PC-3 (cell line): ENCODE data around the gene CNN3.

ENCODE experiments used
- CTCF ChIP-seq: fragments of 300-600 bp; sonication (generic); conservative IDR thresholded peaks from 2 replicates; pipeline ENCODE4 v1.5.1; 2017; ENCODE audit warnings: antibody characterized with exemption, low read depth, mild to moderate bottlenecking, low read length
- EZH2phosphoT487 ChIP-seq: fragments of 300-600 bp; sonication (generic); IDR thresholded peaks from 2 replicates; pipeline ENCODE4 v1.6.1; 2018; ENCODE audit warnings: mild to moderate bottlenecking, antibody characterized with exemption, low read length, borderline replicate concordance

- TF ChIP-seq CTCF, result peak; percentile 52
- TF ChIP-seq EZH2phosphoT487, result no peak
Measured at GRCh38 chr1:94852788-94853187, 74.1 kb downstream of the CNN3 start.
